ENCODE results near the gene TMEM161B.
"Not testable (repeated sequence)": the region's sequence is repeated elsewhere in the genome, so short reads cannot be mapped to it uniquely, and the experiment has no call there.

Gene TMEM161B

DNA sequence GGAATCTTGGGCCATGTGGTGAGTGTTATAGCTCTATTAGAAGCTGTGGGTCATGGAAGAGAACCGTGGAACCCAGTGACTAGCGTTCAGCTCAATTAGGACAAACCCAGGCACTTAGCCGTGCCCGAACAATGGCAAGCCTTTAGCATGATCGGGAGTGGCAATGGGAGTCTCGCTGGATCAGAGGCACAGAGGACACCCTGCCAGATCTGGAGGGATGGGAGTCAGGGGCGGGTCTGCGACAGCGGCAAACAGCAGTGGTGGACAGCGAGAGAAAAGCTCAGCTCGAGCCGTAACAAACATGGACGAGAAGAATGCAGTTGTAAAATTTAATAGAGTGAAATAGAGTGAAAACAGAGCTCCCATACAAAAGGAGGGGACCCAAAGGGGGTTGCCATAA lies 91.2 kb downstream of the TMEM161B start:
- DNase-seq: not testable (repeated sequence)

DNA sequence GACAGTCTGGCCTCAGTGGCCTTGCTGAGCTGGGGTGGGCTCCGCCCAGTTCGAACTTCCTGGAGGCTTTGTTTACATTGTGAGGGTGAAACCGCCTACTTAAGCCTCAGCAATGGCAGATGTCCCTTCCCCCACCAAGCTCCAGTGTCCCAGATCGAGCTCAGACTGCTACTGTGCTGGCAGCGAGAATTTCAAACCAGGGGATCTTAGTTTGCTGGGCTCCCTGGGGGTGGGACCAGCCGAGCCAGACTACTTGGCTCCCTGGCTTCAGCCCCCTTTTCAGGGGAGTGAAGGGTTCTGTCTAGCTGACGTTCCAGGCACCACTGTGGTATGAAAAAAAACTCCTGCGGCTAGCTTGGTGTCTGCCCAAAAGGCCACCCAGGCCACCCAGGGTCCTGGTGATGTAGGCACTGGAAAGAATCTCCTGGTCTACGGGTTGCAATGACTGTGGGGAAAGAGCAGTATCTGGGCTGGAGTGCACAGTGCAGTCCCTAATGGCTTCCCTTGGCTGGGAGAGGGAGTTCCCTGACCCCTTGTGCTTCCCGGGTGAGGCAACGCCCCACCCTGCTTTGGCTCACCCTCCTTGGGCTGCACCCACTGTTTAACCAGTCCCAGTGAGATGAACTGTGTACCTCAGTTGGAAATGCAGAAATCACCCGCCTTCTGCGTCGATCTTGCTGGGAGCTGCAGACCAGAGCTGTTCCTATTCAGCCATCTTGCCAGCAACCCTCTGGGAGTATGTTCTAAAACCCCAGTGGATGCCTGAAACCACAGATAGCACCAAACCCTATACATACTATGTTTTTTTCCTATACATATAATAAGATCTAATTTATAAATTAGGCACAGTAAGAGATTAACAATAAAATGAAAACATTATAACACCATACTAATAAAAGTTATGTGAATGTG lies 95.5 kb downstream of the TMEM161B start:
- DNase-seq: peak; percentile 33

DNA sequence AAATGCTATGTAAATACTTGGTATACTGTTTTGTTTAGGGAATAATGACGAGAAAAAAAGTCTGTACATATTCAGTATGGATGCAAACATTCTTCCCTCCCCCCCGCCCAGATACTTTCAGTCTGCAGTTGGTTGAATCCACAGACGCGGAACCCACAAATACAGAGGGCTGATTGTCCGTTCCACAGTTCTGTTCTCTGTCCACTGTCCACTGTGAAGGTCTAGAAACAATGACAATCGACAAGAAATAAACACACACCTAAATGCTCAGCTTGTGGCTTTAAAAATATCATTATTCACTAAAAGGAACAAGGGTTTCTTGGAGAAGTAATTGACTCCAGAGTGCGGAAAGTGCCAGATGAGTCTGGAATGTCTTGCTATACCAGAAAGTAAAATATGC lies 109.1 kb downstream of the TMEM161B start:
- DNase-seq: no peak

DNA sequence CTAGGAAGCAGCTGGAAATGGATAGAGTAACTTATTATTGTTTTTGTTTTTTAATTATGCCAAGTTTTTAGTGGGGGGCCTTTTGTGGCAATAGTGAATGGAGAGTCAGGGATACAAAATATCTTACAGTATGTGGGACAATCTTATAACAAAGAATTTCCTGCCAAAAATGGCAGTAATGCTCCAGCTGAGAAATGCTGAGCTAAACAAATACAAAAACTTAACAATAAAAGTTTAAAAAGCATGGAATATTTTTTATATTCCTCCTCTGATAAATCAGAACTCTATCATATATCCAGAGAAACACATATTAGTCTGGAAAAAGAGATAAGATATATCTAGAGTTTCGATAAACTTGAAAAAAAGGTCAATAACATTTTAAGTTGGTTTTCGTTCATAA lies 110.6 kb downstream of the TMEM161B start:
- DNase-seq: no peak

DNA sequence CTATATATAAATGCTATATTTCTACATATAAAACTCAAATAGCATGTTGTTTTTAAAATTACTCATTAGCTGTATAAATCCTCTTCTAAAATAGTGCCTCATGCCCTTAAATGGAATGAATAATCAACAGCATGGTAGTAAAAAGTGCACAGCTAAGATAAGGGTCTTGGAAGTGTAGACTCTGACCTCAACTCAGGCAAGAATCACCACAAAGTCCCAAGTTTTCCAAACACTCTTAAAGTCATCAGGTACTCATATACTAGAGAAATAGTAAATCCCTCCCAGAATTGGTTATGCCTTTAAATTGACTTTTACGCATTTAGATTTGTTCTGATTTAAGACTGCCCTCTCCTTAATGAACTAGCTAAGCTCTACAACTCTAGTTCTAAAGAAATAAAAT lies 113.8 kb downstream of the TMEM161B start:
- DNase-seq: no peak

DNA sequence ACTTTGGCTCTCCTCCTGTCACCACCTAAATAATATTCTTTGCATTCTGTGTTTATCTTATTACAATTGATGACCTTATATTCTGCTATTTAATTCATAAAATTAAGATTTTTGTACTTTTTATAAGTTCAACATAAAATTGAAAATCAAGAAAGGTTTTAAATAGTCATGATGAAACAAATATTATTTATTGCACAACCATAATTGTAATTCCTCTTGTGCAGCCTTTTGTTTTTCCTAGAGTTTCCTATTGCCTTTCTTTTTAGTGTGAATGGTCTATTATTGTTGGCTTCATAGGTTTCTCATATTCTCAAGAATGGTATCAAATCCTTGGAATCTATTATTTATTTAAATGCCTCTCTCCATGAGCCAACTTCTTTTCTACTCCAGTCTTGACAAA lies 117.9 kb downstream of the TMEM161B start:
- no peak for DNase-seq

DNA sequence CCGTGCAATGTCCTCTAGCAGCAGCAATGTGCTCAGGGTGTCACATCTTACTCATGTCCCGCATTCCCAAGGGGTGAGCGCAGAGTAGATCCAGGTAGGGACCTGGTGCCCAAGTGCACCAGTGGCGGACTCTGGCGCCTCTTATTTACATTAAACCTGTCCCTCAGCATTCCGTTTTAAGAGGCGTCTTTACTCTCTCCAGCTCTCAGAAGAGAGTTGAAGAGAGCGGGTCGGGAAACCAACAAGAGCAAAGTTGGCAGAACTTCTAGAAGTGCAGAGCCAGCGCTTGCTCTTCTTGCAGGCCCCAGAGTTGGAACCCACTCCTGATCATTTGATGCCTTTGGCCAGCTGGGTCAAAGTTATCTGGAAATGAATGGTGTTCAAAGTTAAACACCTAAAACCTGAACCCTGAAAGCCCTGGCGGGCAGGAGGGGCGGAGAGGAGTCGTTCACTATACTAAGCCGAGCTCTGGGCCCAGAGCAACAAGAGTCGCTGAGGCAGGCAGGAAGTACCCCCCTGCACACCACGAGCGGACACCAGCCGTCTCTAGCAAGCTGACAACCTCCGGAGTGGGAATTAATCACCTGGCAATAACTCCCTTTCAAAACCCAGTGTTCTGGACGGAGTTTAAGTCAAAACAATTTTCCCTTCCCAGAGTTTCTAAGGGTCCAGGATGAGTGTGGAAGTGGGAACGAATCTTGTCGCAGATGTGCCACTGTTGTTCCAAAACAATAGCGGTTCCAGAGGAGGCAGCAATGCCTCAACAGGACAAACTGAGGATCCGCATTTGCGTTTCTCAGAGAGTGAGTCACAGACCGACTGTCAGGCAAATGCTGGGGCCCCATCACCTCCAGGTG lies 122.8 kb downstream of the TMEM161B start:
- peak; percentile 67 for DNase-seq

DNA sequence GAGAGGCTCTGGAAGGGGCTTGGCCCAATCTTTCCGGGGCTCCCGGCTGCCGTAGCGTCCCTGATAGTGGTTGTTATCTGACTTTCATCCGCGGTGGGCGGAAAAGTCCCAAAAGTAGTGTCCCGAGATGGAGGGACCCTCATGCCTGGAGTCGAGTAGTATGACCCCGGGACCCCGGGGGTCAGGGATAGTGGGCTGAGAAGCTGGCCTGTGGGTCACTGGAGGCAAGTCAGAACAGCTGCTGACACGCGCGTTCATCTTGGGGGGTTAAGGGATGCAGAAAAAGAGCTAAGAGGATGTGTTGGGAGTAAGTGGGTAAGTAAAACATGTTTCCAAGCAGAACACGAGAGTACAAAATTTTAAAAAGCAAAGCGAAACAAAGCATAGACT lies 123.4 kb downstream of the TMEM161B start:
- DNase-seq: peak; percentile 56
